COR-L47 (cell line): ENCODE data around the gene P3H2.
"Not testable (repeated sequence)": the region's sequence is repeated elsewhere in the genome, so short reads cannot be mapped to it uniquely, and the experiment has no call there.

Experiments used
- DNase-seq: peaks from one replicate; lab custom pipeline; 2025; lab: John Stamatoyannopoulos, UW

Gene P3H2, protein sequence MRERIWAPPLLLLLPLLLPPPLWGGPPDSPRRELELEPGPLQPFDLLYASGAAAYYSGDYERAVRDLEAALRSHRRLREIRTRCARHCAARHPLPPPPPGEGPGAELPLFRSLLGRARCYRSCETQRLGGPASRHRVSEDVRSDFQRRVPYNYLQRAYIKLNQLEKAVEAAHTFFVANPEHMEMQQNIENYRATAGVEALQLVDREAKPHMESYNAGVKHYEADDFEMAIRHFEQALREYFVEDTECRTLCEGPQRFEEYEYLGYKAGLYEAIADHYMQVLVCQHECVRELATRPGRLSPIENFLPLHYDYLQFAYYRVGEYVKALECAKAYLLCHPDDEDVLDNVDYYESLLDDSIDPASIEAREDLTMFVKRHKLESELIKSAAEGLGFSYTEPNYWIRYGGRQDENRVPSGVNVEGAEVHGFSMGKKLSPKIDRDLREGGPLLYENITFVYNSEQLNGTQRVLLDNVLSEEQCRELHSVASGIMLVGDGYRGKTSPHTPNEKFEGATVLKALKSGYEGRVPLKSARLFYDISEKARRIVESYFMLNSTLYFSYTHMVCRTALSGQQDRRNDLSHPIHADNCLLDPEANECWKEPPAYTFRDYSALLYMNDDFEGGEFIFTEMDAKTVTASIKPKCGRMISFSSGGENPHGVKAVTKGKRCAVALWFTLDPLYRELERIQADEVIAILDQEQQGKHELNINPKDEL

DNA sequence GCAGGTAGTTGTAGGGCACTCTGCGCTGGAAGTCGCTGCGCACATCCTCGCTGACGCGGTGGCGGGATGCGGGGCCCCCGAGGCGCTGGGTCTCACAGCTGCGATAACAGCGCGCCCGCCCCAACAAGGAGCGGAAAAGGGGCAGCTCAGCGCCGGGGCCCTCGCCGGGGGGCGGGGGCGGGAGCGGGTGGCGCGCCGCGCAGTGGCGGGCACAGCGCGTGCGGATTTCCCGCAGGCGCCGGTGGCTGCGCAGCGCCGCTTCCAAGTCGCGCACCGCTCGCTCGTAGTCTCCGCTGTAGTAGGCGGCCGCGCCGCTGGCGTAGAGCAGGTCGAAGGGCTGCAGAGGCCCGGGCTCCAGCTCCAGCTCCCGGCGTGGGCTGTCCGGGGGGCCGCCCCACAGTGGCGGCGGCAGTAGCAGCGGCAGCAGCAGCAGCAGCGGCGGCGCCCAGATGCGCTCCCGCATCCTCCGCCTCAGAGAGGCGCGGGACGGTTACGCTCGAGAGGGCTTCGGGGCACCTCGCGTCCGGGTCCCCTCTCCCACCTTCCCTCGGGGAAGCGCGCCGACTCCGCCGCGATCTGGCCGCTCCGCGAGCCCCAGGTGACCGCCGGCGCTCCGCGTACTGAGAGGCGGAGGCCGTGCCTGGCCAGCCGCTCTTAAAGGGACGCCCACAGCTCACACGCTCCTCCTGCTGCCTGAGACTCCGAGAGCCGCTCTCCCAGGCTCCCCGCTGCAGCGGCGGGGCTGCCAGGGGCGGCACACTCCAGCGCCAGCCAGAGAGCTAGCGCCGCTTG is at the start of gene P3H2:
TSS of gene P3H2 (minus strand) at position 629 of the 792 bp plus-strand sequence. CDS start at position 463, 166 bp downstream.
- peak; percentile 87 for DNase-seq

DNA sequence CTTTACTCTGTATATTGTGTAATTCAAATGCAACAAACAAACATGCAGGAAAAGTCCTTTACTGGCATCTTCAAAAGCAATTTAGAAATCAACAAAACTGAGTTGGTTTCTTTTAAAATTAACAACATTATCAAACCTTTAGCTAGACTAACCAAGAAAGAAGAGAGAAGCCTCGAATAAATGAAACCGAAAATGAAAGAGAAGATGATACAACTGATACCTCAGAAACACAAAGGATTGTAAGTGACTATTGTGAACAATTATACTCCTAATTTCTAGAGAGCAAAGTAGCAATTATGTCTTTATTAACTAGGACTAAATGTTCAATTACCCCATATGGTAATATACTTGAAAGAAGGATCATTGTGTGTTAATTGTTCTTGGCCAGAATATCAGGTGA is 49.2 kb upstream of the P3H2 start:
- DNase-seq = peak; percentile 16

DNA sequence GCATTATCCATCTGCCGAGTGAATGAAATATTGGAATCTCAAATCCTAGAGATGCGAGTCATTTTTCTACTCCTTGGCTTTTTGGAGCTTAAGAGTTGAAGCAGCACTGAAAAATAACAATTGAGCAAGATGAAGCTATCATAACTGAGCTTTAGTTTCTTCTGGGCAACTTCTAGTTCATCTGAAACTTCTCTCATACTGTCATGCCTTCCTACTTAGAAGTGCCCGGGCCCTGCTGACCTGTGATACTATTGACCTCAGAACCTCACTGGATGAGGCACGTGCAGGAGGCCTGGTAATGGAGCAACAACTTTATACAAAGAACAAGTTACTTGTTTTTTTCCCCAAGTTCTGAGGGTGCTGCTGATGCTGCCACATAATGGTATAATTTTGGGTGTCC is 48.5 kb upstream of the P3H2 start:
- DNase-seq = no peak

DNA sequence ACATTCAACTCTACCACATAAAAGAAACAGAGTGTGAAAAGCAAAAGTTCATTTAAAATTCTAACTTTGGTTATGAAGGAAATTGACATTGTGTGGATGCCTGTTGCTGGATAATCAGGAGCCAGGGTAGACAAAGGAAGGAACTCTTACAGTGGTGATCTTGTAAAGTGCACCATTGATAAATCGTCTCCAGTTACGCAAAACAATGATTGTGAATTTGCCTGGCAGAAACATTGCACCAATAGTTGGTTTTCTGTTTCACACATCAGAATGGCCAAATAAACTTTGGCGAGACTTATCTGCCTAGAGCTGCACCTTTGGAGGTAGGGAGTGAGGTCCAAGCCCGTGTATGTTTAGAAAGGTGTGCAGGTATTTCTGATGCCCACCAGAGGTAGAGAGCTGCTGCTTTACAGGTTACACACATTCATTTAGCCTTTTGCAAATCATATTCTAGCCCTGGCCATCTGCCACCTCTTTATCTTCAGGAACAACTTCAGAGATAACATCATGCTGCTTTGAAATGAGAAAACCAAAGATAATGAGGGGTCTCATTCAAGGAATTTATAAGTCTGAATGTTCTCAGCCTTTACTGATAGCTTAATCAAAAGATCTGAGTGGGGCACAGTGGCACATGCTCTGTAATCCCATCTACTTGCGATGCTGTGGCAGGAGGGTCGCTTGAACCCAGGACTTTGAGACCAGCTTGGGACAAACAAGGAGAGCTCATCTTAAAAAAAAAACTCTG is 47.4 kb upstream of the P3H2 start:
- DNase-seq = no peak

DNA sequence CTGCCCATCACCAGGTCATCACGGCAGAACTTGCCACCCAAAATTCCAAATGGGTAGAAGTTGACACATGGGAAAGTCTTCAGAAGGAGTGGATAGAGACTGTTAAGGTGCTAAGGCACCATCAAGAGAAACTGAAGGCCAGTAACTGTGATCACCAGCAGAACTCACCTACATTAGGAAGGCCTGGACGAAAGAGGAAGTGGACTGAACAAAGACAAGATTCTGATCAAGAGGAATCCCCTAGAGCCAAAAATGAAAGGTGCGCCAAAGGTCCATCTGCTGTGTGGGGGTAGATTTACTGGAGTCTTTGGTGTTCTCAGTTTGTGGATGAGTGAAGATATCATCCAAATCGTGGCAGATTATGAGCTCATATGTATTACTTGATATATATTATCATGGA is 46.3 kb upstream of the P3H2 start:
- no peak for DNase-seq

DNA sequence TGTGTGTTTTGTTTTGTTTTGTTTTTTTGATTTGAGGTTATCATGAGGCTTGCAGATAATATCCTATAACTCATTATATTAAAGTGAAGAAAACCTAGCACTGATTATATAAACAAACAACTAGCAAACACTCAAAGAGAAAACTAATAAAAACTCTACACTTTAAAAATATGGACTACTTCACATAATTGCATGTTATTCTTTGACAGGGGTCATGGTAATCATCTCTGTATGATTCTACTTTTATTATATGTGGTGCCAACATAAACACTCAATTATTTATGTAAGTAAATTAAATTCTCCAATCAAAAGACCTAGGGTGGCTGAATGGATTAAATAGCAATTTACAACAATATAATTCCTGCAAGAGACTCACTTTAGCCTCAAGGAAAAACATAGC is 44.6 kb upstream of the P3H2 start:
- peak; percentile 42 for DNase-seq

DNA sequence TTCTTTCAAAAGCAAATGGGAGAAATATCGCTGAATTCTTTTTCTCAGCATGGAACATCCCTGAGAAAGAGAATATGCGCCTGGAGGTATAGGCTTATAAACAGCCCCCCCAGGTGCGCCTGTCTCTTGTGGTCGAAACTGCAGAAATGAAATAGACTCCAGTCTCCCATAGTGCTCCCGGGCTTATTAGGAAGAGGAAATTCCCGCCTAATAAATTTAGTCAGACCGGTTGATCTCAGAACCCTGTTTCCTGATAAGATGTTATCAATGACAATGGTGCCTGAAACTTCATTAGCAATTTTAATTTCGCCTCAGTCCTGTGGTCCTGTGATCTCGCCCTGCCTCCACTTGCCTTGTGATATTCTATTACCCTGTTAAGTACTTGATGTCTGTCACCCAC is 41.3 kb upstream of the P3H2 start:
- DNase-seq = not testable (repeated sequence)

DNA sequence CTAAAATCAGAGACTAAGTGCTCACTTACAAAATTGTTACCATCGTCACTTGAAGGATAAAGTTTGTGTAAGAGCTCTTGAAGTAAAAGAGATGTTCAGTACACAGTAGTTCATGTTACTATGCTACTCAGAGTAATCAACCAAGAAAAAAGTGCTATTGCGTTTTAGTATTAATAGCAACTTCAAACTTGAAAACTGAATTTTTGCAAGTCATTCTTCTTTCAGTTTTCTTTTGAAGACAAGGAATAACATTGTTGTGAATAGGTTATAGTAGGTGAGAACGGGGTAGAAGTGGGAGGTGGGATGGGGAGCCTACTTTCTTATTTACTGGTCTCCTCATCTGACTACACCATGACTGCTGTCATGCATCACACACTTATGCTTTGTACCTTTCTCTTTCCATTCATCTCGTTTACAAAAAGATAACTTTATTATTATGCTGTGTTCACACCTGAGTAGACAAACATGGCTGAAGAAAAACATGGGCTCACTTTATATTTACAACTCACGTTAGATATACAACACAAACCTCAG is 39.3 kb upstream of the P3H2 start:
- DNase-seq = no peak

DNA sequence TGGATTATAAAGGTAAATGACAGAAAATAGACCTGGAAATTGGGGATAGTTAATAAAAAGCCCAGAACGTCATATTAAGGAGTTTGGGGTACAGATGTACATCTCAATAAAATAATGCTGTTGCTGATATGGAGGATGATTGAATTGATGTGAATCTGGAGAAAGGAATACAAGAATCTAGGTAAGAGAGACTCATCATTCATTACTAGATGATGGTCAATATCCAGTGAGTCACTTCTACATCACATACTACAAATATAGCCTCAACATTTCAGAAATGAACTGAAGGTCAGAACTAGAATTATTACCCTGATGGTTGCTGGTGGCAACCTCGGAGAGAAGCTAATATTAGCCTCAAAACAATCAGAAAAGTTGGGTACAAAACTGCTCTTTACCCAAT is 37.6 kb upstream of the P3H2 start:
- DNase-seq = no peak

DNA sequence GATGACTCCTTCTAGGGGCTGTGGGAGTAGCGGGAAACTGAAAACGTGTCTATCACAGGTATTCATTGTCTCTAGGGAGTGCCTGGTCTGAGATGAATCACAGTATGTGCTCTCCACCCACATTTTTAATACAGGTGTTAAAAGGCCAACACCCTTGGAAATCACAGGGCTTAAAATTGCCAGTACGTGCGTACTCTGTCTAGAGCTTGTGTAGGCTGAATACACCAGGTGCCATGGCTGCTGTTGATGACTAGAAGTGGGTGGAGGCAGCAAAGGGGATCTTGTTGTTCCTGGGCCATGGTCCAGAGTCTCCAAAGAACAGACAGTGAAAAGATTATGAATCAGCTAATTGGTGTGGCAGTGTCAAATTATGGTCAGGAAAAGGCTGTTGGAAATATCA is 35.1 kb upstream of the P3H2 start:
- no peak for DNase-seq

DNA sequence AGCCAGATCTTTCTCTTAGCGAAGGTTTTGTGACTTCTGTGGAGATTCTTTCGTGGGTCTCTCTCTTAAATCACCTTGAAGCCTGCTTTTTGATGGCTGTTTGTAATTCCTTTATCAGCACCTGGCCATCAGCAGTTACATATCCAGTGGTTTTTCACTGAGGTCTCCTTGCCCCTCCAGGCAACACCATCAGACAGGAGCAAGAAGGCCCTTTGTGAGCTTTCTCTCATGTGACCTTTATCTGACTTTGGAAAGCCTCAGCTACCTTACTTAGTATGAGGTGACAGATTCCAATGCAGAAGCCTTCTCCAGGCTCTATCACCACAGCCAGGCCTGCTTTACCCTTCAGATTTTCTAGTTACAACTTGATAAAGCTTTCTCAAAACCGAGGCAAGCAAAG is 30.0 kb upstream of the P3H2 start:
- no peak for DNase-seq

DNA sequence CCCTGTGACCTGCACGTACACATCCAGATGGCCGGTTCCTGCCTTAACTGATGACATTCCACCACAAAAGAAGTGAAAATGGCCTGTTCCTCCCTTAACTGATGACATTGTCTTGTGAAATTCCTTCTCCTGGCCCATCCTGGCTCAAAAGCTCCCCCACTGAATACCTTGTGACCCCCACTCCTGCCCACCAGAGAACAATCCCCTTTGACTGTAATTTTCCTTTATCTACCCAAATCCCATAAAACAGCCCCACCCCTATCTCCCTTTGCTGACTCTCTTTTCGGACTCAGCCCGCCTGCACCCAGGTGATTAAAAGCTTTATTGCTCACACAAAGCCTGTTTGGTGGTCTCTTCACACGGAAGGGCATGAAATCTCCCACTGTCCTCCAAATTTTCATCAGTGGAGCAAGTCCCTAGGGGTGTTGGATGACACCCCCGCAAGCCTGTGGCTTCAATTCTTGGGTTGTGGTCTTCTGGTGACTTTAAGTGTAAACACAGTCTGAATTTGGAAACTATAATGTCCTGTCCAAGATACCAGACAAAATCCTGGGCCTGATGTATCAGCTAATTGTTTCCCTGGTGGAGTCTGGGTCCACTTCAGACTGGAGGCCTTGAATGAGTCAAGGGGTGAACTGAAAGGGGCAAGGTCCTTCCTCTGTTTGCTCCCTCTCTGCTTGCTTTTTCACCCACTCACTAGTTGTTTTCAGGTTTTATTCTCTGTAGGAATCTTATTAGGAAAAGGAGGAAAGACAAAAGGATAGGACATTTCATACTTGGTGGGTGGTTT is 29.3 kb upstream of the P3H2 start:
- DNase-seq = not testable (repeated sequence)

DNA sequence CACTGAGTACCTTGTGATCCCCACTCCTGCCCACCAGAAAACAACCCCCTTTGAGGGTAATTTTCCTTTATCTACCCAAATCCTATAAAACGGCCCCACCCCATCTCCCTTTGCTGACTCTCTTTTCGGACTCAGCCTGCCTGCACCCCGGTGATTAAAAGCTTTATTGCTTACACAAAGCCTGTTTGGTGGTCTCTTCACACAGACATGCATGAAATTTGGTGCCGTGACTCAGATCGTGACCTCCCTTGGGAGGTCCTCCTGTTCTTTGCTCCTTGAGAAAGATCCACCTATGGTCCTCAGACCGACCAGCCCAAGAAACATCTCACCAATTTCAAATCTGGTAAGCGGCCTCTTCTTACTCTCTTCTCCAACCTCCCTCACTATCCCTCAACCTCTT is 24.1 kb upstream of the P3H2 start:
- not testable (repeated sequence) for DNase-seq

DNA sequence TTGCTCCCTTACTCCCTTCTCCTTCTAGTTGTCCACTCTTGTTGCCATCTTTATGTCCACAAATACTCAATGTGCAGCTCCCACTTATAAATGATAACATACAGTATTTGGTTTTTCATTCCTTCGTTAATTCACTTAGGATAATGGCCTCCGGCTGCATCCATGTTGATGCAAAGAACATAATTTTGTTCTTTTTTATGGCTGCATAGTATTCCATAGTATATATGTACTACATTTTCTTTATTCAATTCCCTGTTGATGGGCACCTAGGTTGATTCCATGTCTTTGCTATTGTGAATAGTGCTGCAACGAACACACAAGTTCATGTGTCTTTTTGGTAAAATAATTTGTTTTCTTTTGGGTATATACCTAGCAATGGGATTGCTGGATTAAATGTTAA is 21.3 kb upstream of the P3H2 start:
- DNase-seq = no peak

DNA sequence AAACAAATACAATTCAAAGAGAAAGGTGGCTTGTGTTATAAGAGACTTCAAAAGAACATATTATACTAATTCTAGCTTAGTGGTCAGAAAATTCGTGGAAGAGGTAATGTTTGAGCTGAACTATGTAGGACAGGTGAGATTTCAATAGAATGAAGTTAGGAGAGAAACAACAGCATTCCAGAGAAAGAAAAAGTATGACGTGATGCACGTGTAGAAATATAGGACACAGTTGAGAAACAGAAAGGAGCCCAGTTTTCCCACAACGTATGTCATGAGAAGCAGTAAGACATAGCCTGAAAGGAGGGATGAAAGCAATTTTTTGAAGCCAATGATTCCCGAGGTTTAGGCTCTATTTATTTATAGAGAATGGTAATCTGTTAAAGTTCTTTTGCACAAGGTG is 18.7 kb upstream of the P3H2 start:
- DNase-seq = no peak

DNA sequence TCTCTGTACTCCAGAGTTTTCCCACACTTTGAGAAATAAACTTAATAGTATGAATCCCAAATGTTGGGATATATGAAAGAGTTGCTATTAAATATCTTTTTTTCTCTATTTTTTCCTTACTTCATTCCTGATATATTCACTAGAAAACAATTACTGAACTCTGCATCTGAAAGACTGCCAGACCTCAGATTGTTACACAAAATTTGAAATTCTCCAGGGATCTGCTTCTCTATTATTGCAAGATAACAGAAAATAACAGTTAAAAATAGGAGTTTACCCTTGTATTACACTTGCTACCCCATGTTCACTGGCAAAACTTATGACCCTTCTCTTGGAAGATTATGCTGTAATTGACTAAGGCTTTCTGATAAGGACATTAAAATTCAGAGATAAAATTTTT is 11.7 kb upstream of the P3H2 start:
- DNase-seq = no peak

DNA sequence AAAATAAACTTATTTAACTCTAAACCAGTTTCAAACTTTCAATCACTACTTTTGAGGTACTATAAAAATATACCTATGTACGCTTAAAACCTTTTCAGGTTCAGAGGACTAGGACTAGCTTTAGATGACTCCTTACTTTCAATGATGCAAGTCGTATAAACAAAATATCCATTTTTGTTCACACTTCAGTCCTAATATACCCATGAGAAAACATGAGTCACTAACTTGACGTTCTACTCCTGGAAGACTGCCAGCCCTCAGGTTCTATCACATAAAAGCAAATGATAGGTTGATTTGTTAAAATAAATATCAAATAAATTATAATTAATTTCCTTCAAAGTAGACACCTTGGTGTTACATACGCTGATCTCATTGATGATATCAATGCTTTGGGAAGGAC is 10.6 kb upstream of the P3H2 start:
- peak; percentile 7 for DNase-seq

DNA sequence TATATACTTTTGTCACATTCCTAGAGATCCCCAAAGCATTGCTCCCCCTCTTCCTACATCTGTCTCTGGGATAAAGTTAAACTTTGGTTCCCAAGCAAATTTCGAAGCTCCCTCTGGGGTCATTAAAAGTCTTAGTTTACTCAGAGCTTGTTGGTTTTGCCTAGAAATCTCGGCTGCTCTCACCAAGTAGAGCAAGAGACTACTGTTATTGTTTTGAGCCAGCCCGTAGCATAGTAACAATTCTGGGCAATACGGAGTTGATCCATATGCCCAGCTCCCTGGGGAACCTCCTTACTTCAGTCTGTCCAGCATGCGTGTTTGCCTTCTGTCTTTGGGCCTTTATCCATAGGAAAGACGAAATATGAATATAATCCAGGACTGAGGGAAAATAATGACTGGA is 10.0 kb upstream of the P3H2 start:
- DNase-seq = no peak

DNA sequence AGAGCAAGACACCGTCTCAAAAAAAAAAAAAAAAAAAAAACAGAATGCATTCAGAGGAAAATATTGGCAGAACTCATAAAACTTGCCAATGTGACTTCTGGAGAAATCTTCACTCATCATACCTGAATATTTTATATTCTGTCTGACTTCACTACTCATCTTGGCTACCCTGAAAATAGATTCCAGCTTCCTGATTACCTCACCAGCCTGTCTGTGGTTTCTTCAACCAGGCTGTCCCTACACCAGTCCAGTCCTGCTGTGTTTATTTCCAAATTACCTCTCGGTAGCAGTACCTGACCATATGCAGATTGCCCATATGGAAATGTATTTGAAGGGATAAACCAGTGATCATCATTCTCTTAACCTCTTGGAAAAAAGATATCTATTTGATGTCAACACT is 9.3 kb upstream of the P3H2 start:
- no peak for DNase-seq

DNA sequence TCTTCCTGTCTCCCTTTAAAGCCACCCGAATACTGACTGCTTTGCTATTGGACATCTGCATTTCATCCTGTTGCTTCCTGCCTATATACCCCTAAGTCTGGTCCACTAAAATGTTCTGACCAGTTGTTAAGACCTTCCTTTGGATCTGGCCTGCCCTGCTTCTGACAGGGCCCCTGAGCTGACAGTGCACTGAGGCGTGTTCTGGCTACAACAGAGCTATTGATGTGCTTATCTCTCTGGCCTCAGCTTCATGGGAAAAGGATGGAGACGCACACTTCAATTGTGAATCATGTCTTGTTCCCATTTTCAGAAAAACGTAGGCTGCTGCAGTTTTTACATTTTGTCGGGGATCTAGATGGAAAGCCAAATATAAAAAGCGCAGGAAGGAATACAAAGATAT is 7.1 kb upstream of the P3H2 start:
- no peak for DNase-seq

DNA sequence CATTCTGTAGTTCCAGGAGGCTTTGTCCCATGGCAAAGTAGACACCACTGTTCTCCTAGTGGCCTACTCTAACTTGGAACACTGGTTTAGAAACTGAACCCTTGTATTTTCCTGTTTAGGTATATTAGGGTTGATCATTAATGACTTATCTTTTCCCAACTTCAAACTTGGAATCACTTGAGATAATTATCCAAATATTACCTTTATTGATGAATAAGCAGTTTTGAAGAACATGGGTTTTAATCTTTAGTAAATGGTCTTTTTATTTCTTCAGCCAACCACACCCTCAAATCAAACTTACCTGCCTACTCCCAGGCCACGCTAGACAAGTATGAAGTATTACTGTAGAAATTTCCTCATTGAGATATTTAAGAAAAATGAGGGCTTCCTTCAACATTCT is 6.5 kb upstream of the P3H2 start:
- no peak for DNase-seq
